Epithelial cell of esophagus (primary cell): ENCODE data around the gene CCDC171.

Experiments used
- DNase-seq: peaks from one replicate; pipeline ENCODE4 v3.0.0; 2010; ENCODE audit warnings: low read depth
- H3K4me3 ChIP-seq: 2 replicates; pipeline ENCODE4 v1.5.1; 2011; ENCODE audit warnings: mild to moderate bottlenecking, low read length, control low read depth
- CTCF ChIP-seq: IDR thresholded peaks from 2 replicates; pipeline ENCODE4 v1.5.1; 2011; ENCODE audit warnings: low read depth, mild to moderate bottlenecking, low read length, control low read depth, inconsistent platforms; ENCODE audit not compliant: insufficient read depth; ENCODE audit errors: missing control alignments

The CCDC171 gene

DNA sequence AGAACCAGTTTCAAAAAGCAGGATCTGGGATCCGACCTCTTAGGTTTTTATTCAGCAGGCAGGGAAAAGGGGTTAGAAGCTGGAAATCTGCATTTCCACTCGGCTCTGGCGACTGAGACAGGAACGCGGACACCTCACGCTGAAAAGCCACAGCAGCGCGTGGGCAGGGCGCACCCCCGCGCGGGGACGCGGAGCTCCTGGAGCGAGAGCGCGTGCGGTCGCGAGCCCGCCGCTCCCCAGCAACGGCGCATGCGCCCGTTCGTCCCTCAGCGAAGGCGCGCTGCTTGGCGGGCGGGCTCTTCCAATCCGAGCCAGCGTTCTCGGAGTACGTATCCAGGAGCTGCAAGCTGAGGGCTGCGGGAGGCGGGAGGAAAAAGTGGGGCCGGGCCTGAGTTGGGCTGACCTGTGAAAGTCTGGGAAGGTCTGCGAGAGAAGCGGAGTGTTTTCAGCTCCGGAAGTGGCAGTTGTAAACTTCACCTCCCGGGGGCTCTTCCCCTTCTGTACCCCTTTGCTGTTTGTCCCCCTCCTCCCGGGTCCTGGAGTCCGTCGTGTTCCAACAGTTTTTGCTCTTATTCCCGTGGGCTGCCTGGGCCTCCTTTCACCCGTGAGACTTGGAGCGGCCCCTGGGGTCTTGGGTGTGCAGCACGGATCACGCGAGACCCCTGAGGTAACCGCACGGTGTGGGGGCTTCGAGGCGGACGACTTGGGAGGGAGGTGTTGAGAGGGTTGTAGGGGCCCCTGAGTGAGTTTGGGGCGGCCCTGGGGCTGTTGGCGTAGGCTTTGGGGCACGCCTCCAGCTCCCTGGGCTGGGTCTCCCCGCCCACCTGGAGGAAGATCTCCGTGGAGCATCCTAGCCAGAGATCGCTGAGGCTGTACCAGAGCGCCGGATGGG, at the start of gene CCDC171:
Gene CCDC171 (plus strand): TSS at position 408 of the 892 bp plus-strand sequence. CDS start 11,046 bp downstream, outside the sequence.
- peak; percentile 97 for DNase-seq
- H3K4me3 ChIP-seq = peak within 1 kb of the TSS; percentile 86
- no peak for TF ChIP-seq CTCF

- no peak for DNase-seq
- H3K4me3 ChIP-seq = no peak overlapping the region
- no peak for TF ChIP-seq CTCF
Observed at GRCh38 chr9:15505921-15506320, 46.9 kb upstream of the CCDC171 start.

GRCh38 chr9:15509931-15510788, 42.7 kb upstream of the CCDC171 start:
- no peak for DNase-seq
- peak overlapping the region; percentile 78 for H3K4me3 ChIP-seq
- TF ChIP-seq CTCF = no peak

- H3K4me3 ChIP-seq = peak within 1 kb of the TSS; percentile 78
- peak; percentile 5 for TF ChIP-seq CTCF
- DNase-seq = peak; percentile 80
Observed at GRCh38 chr9:15510789-15511575, 41.9 kb upstream of the CCDC171 start, which contains the start of gene PSIP1. Gene PSIP1, minus strand, starts transcription at chr9:15510970. Its CDS starts 782 bp downstream, at chr9:15510188.

- no peak for DNase-seq
- H3K4me3 ChIP-seq = no peak overlapping the region
- TF ChIP-seq CTCF = no peak
Observed at GRCh38 chr9:15512204-15512603, 40.6 kb upstream of the CCDC171 start.

DNA sequence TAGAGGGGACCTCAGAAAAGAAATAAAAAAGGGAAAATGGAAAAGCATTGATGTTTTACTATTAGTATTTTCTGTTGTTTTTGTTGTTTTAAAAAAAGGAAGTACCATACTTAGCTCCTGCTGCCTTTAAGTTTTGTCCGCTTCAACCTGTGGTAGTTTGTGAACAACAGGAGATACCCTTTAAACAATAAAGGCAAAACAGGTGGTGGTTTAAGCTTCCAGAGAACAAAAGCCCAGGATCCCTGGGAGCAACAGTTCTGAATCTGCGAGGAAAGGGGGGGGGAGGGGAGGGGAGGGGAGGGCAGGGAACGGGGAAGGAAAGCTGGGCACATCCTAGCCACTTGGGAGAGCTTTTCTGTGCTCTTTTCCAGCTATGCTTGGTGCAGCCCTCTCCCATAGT, 40.0 kb upstream of the CCDC171 start:
- H3K4me3 ChIP-seq = no peak overlapping the region
- no peak for TF ChIP-seq CTCF

More for the DNA sequence above, 40.0 kb upstream of the CCDC171 start:
- DNase-seq = no peak
